RWPE1 (cell line): Measurements from ENCODE around the gene STRADA.

Experiments
- CTCF ChIA-PET: fragments of 350-600 bp; sonication (Branson Sonifier 250); formaldehyde crosslinking; extraction: SDS; loops from one replicate; lab custom pipeline; 2021; lab: Yijun Ruan, JAX
- POLR2A ChIA-PET: fragments of 400-600 bp; formaldehyde crosslinking; extraction: SDS; loops from one replicate; lab custom pipeline; 2020; ENCODE audit warnings: antibody characterized with exemption; ENCODE audit not compliant: low non-redundant PET; lab: Yijun Ruan, JAX
- DNase-seq: peaks from one replicate; pipeline ENCODE4 v3.0.0; 2012; ENCODE audit warnings: low spot score
- H3K27ac ChIP-seq: fragments of 450-650 bp; 2 replicates; pipeline ENCODE4 v1.5.1; 2017
- CTCF ChIP-seq: fragments of 450-650 bp; conservative IDR thresholded peaks from 2 replicates; pipeline ENCODE4 v1.5.1; 2017; ENCODE audit warnings: low read depth, mild to moderate bottlenecking

STRADA gene

GRCh38 chr17:63773272-63774140 lies 31.9 kb upstream of the STRADA start, which contains the start of gene CCDC47:
TSS of gene CCDC47 (minus strand) at chr17:63773597. CDS start at chr17:63766175, 7,422 bp downstream.
- ChIA-PET CTCF (interaction anchor here (0.6 kb wide), 2 partner anchors 19 to 151 kb away, joined by 3 read pairs; partner anchors contain the start of gene MAP3K3), POLR2A (interaction anchor here (0.7 to 1.6 kb wide), 2 partner anchors 18 to 31 kb away, joined by 3 to 6 read pairs; no protein-coding TSS in a partner anchor)
- peak within 1 kb of the TSS; percentile 95 for H3K27ac ChIP-seq
- TF ChIP-seq CTCF = no peak
- peak; percentile 100 for DNase-seq

DNA sequence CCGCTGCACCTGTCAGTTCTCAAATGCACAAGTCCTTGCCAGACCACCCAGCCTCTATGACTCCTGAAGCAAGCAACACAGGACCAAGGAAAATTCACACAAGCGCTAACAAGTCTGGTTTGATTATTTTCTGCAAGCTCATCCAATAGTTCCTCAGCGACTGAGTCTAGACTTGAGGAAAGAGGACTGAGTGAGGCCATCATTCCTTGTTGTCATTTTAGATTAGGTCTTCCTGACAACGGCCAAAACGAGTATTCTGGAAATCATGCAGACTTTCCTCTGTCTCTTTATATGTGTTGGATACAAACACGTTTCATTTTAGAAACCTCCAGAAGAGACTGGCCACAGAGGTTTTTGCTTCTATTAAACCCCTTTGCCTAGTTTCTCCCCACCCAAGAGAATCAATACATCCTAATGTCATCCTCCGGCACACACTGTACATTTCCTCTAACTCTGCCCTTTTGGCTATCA lies 31.2 kb upstream of the STRADA start:
- CTCF ChIA-PET = interaction anchor here (0.6 kb wide), 1 partner anchor 268 kb away, joined by 5 read pairs; no protein-coding TSS in a partner anchor
- TF ChIP-seq CTCF = no peak
- DNase-seq = no peak
- POLR2A ChIA-PET = interaction anchor here (1.6 kb wide), 1 partner anchor 31 kb away, joined by 6 read pairs; no protein-coding TSS in a partner anchor
- peak overlapping the region; percentile 95 for H3K27ac ChIP-seq

DNA sequence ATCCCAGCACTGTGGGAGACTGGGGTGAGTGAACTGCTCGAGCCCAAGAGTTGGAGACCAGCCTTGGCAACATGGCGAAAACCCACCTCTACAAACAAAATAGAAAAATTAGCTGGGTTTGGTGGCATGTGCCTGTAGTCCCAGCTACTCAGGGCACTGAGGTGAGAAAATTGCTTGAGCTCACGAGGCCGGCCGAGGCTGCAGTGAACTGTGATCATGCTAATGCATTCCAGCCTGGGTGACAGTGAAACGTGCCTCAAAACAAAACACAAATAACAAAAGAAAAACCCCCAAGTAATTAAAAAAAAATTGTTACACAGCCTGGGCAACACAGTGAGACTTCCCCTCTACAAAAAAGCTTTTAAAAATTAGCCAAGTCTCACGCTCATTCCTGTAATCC lies 26.8 kb upstream of the STRADA start:
- TF ChIP-seq CTCF = no peak
- DNase-seq = no peak
- H3K27ac ChIP-seq = no peak overlapping the region
- CTCF ChIA-PET = interaction anchor here (0.7 to 0.8 kb wide), 2 partner anchors 18 to 26 kb away, joined by 3 to 7 read pairs; no protein-coding TSS in a partner anchor
- POLR2A ChIA-PET = interaction anchor here (0.7 kb wide), 1 partner anchor 357 kb away, joined by 3 read pairs; no protein-coding TSS in a partner anchor

GRCh38 chr17:63766754-63767153 lies 25.2 kb upstream of the STRADA start:
- POLR2A ChIA-PET = no interaction called here
- CTCF ChIA-PET = no interaction called here
- TF ChIP-seq CTCF = no peak
- H3K27ac ChIP-seq = no peak overlapping the region
- no peak for DNase-seq

- no peak overlapping the region for H3K27ac ChIP-seq
- ChIA-PET CTCF (interaction anchor here (0.7 kb wide), 2 partner anchors 71 to 286 kb away, joined by 3 read pairs; no protein-coding TSS in a partner anchor), POLR2A (no interaction called here)
- no peak for DNase-seq
- TF ChIP-seq CTCF = no peak
Measured at GRCh38 chr17:63764716-63765115, 23.1 kb upstream of the STRADA start.
